Measurements from ENCODE around the gene HS3ST5.

DNA sequence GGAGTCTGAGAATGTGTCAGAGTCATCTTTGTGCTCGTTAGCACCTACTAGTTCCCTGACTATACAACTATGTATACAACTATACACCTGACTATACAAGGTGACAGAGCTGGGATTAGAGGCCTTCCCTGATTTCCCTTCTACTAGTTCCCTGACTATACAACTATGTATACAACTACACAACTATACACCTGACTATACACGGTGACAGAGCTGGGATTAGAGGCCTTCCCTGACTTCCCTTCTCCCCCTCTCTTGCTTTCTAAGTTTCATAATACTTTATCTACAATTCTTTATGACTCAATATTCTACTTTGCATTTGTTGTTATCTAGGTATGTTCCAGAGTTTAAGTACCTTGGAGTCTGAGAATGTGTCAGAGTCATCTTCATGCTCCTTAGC is 68.0 kb downstream of the HS3ST5 start:
- TF ChIP-seq, protein P1, sequence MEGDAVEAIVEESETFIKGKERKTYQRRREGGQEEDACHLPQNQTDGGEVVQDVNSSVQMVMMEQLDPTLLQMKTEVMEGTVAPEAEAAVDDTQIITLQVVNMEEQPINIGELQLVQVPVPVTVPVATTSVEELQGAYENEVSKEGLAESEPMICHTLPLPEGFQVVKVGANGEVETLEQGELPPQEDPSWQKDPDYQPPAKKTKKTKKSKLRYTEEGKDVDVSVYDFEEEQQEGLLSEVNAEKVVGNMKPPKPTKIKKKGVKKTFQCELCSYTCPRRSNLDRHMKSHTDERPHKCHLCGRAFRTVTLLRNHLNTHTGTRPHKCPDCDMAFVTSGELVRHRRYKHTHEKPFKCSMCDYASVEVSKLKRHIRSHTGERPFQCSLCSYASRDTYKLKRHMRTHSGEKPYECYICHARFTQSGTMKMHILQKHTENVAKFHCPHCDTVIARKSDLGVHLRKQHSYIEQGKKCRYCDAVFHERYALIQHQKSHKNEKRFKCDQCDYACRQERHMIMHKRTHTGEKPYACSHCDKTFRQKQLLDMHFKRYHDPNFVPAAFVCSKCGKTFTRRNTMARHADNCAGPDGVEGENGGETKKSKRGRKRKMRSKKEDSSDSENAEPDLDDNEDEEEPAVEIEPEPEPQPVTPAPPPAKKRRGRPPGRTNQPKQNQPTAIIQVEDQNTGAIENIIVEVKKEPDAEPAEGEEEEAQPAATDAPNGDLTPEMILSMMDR (IDR thresholded peaks at IDR 0.05; ENCODE audit: low read depth, low read length): no peak
- TF ChIP-seq EZH2phosphoT487 (IDR thresholded peaks at IDR 0.05; ENCODE audit: low read depth): no peak

All from OCI-LY3 (cell line).